Hepatic stellate cell (primary cell): ENCODE data around the gene THSD7B.
"Not testable (repeated sequence)": the region's sequence is repeated elsewhere in the genome, so short reads cannot be mapped to it uniquely, and the experiment has no call there.

Source experiments
- DNase-seq: peaks from one replicate; pipeline ENCODE4 v3.0.0; 2011; ENCODE audit warnings: low spot score

Gene THSD7B

DNA sequence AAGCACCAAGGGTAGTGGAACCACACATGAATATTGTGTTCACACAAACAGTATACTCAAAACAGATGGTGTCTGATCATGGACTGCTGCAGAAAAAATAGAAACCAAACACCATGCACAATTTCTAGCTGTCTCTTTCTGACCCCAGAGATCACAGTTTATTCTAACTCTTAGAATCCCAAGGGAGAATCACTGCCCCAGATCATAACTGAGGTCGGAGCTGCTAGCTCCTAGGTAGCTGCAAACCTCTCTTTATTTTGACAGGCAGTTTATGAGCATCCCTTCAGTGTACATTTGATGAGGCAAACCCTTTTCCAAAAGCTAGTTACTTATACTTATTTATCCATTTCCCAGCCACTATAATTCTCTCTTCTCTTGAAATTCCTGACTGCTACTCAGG is 759.8 kb downstream of the THSD7B start:
- no peak for DNase-seq

DNA sequence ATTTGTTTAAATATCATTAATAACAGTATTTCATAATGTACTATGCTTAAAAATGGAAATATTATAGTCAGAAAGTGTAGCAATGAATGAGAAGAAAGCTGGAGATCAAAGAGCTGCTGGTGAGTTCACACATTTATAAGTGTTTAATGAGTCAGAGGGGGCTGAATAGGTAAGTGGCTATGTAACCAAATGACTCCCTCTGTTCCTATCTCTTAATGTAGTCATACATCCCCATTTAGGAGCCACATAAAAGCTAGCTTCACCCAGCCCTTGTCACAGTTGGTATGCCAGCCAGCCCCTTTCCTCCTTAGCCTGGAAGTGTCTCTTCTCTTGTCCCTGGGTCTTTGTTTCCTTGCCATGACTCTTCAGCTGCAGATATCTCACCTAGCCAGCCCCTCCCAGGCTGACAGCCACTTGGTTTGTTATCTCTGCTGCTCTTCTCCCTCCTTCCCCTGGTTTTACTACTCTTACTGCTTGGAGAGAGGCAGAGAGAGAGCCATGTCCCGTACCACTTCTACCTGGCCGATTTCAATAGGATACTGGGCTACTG is 760.4 kb downstream of the THSD7B start:
- DNase-seq = no peak

DNA sequence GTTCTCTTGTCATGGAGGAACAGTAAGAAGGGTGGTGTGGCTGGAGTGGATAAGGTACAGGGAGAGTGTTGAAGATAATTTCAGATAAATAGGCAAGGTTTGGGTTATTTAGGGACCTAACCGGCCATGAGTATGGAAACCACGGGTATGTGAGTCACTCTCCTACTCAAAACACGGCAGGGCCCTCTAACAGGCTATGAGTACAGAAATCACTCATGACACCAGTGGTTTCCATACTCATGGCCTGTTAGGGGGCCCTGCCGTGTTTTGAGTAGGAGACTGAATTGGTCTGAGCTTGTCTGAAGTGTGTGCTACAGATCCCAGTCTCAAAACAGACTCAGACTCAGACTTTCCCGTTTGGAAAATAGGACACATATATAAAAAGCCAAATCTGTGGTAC is 770.6 kb downstream of the THSD7B start:
- no peak for DNase-seq

DNA sequence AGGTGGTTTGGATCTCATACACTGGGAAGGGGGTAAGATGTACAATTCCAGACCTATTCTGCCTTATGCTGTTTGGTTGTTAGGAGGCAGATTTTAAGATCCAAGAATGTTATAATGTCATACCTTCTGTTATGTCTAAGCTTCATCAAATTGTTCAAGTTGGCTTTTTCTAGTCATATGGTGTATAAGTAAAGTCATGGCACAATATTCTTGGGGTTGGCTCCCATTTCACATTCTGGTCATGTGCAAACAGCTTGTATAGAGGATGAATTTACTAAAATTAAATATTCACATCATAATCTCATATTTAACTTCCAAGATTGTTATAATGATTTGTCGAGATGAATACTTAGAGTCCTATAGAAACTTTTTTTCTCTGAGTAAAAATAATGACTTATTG is 774.0 kb downstream of the THSD7B start:
- DNase-seq = no peak

DNA sequence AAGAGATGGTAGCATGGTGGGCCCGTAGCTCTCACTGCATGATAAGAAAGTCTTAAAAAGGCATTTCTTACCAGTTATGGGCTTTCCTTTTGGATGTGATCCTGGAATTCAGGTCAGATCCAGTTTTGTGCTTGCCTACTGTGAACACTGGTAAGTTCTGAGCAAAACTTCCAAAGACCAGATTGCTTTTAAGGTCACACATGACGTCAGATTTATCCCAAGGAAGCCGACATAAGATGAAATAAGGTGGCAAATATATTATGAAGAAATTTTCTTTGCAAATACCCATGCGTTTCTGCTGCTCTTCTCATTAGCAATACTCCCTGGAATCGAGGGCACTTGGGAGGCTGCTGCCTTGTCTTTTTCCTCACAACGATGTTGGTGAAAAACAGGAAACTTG is 782.5 kb downstream of the THSD7B start:
- no peak for DNase-seq

DNA sequence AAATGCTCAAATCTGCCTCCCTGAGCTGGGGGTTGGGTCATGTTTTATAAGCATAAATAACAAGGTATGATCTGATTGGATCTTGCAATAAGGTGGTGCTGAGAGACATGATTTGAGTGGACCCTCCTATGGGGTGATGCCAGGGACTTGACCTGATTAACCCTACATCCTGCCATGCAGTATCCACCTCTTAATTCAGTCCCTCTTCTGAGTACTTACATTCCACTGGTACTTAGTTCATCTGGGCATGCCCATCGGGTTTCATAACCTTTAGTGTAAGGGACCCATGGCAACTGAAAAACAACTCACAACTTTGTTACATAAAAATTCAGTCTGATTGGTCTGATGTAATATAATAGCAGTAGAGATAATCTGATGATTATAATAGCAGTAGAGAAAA is 801.0 kb downstream of the THSD7B start:
- DNase-seq = no peak

DNA sequence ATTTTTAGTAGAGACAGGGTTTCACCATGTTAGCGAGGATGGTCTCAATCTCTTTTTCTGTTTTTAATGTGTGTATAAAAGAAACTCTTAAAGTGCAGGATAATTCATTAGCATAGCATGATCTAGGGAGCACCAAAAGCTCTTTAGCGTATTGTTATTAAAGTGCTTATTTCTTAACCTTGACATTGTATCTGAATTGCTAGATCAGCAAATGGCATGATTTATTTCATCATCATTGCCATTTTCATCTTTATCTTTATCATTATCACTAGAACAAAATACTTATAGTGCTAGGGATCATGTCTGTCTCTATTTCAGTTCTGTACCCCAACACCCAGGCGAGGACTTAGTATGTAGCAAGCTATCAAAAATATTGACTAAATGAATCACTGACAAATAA is 805.1 kb downstream of the THSD7B start:
- DNase-seq = no peak

DNA sequence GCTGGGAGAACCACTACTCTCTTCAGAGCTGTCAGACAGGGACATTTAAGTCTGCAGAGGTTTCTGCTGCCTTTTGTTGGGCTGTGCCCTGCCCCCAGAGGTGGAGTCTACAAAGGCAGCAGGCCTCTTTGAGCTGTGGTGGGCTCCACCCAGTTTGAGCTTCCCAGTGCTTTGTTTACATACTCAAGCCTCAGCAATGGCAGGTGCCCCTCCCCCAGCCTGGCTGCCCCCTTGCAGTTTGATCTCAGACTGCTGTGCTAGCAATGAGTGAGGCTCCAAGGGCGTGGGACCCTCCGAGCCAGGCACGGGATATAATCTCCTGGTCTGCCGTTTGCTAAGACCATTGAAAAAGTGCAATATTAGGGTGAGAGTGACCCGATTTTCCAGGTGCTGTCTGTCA is 822.5 kb downstream of the THSD7B start:
- not testable (repeated sequence) for DNase-seq

DNA sequence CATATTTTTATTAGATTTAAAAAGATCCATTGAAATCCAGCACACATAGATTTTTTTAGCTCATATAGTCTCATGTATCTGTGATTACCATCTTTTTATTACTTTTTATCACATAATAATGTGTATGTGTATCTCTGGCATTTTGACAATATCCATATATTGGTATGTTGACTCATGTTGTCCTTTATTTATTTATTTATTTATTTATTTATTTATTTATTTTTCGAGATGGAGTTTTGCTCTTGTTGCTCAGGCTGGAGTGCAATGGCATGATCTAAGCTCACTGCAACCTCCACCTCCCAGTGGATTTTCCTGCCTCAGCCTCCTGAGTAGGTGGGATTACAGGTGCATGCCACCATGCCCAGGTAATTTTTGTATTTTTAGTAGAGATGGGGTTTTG is 823.2 kb downstream of the THSD7B start:
- not testable (repeated sequence) for DNase-seq

DNA sequence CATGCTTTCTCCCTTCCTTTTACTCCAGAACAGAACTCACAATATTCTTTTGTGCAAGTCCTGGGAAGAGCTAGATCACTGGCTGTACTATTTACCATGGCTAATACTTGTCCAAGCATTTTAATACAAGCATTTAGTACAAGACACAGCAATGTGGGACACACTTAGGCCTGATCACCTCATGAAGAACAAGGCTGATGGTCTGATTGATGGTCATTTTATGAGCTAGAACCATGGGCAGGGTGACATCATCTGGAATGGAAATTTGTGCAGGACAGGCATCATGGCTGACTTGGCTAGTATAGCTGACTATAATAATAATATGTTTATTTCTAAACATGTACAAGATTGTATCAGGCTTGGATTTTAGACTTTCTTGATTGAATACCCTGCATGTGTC is 824.8 kb downstream of the THSD7B start:
- DNase-seq = no peak

DNA sequence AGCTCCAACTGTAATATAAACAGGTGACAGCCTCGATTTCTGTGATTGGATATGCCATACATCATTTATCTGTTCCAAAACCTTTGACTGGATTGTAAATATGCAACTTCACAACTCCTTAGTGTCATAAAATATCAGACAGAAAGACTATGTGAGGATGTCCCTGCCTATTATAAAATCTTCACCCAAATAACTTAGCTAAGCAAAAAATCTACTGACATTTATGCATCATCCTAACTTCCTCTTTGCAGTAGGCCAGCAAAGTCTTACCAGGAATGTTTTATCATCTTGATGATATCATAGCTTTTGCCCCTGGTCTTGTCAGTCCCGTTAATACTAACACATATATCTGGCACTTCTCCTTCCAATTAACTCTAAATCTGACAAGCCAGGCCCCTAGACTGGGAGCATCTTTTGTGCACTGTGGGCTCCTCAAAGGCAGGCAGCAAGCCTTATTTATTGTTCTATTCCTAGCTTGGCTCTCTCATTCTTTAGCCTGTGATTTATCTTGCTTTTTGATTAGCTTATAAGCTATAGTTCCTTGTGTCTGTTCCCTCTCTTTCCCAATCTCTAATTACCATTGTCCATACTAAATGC is 842.5 kb downstream of the THSD7B start:
- DNase-seq = no peak

DNA sequence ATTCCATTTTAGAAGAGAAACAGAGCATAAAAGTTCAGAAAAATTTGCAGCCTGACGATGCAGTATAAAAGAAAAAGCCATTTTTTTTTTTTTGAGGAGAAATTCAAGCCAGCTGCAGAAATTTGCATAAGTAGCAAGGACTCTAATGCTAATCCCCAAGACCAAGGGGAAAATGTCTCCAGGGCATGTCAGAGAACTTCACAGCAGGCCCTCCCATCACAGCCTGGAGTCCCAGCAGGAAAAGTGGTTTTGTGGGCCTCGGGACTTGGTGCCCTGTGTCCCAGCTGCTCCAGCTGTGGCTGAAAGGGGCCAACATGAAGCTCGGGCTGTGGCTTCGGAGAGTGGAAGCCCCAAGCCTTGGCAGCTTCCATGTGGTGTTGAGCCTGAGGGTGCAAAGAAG is 873.6 kb downstream of the THSD7B start:
- no peak for DNase-seq

DNA sequence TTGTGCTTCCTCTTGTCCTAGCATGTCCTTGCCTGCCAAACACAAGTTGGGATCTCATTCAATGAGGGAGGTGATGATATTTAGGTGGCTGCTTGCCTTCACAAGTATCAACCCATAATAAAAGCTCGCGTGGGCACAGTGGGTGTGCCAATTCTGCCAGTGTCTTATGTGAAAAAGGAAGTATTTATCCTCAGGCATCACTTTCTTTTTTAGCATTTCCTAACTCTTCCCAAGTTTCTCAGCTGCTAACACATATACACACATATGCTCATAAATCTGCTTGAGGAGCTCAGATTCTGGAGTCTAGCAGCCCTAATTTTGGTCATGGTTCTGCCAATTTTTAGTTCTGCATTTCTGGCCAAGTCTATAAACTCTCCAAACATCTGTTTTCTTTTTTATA is 879.4 kb downstream of the THSD7B start:
- no peak for DNase-seq

DNA sequence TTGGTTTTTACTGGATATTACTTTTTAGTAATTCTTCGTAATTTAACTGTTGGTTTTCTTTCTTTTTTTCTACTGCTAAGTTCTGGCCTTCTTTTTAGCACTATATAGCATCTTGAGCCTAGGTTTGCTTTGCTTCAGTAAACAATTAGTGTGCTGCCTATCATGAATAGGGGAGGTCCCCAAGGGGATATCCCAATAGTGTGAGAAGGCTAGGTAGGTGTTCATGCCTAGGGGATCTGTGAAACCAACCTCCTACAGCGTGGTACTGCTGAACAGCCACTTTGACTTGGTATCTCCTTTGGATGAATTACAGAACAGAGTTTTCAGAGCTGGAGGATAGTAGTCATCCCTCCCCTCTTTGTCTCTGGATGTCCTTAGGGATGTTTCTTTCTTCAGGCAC is 888.7 kb downstream of the THSD7B start:
- DNase-seq = no peak

DNA sequence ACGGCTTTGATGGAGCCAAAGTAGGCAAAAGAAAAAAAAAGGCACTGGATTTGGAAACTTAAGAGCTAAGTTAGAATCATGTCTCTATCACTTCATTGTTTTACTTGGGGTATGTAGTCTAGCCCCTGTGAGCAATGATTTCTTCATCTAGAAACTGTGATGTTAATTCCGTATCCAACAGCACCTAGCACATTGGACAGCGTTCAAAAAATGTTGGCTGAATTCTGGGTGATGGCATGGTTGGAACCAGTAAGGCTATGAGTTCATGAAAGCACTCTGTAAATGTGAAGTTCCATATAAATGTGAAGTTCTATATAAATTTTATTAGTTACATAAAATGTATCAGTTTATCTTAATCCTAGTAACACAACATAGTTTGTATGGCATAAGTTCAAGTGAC is 890.5 kb downstream of the THSD7B start:
- DNase-seq = no peak

DNA sequence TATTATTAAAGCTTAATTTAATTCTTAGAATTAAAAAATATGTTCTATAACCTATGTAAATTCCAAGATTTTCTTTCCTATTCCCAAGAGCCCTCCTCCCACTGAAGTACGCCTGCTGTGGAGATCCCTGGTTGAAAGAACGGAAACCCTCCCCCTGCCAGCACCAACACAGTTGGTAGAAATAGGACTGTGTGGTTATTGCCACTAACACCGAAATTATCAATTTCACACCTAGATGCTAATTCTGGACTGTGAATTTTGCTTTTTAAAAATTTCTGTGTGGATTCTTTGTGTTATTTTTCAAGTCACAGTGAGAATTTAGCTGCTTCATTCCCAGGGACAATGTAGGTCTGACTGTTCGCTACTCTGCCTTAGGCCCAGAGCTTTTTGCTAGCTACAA is 893.1 kb downstream of the THSD7B start:
- no peak for DNase-seq

DNA sequence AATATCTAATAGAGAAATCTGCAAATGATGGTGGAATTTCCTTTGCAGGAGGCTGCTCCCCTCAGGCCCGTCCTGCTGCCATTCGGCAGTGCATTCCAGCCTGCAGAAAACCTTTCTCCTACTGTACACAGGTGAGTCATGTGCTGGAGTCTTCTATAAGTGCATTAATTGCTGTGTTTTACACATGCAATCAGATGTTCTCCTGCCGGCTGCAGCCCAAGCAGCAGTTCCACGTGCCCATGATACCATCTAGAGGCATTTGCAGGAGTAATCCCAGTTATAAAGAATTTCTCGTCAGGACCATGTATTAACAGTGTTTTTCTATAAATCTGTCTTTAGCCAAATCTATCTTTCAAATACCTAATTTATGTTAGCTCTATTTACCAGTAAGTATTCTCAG is 894.3 kb downstream of the THSD7B start:
- peak; percentile 1 for DNase-seq

DNA sequence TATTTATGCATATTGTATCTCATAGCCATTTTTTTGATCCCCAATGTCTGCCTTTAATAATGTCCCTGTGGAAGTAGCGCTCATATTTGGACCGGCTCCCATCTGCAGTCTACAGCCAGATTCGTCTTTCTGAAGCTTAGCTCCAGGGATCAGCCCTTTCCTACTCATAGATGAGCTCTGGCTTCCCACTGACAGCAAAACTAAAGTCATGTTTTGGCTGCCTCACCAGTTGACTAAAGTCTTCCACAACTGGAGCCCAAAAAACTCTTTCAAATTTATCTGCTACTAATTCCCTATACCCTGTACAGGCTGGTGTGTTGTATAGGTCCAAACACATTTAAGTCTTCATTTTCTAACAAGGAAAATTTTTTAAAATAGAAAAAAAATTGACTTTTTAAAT is 904.8 kb downstream of the THSD7B start:
- no peak for DNase-seq

DNA sequence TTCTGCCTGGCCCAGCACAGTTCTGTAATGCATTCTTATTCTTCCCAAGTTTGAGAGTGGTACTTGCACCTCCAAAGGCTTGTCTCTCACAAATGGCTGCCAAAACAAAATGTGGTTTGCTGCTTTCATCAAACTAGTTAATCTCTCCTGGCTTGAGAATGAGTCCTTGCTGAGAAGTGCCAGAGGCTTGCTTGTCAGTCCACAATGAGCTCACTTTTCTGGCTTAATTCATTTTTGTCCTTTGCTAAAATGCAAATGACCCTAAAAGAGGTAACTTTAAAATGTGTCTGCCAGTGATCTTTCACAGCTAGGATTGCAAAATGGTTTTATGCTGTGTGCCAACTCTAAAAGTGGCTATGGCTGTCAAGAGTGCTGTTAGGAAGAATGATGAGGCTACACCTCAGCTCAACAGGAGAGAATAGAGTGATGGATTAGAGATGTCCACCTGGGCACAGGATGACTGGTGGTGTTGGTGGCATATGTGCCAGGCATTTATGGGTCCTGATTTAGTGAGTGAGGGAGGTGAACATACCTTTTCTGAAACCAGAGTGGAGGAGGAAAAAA is 907.7 kb downstream of the THSD7B start:
- DNase-seq = no peak

DNA sequence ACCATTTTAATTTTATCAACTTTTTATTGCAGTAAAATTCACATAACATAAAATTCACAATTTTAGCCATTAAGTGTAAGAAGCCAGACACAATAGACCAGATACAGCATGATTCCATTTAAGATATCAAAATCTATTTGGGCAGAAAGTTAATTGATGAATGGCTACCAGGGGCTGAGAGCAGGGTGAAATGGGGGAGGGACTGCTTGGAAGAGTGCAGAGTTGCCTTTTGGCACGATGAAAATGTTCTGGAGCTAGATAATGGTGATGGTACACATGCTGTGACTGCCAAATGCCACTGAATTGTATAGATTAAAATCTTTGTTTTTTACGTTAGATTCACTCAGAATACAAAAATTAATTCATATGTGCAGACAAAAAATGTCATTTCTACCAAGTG is 909.6 kb downstream of the THSD7B start:
- no peak for DNase-seq

DNA sequence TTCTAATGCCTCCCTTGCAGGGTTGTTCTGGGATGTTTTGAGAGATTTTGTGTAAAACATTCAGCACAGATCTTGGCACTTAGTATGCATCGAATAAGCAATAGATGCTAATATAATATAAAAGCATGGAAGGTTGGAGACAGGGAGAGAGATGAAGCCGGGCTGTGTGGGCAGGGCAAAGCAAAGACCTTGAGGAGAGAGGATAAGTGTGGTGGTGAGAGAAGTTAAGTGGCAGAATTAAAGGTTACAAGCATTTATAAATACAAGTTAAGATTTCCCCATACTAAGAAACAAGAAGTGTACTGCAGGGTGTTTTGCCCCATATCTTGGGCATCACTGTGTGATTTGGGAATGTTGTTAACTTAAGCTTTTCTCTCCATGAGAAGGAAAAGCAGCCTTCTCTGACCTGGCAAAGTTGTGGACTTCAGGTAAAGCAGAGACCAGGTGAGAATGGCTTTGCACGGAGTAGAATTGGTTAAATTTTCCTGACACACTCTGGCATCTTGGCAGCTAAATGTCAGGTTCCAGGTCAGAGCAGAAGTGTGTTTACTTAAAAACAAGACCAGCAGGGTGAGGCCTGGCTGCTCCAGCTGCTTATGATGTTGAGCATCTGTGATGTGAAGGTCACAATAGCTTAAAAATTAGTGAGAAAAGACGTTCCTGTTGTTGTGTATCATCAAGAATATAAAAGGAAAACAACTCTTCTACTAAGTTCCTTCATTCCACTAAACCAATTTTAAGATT is 910.4 kb downstream of the THSD7B start:
- no peak for DNase-seq

DNA sequence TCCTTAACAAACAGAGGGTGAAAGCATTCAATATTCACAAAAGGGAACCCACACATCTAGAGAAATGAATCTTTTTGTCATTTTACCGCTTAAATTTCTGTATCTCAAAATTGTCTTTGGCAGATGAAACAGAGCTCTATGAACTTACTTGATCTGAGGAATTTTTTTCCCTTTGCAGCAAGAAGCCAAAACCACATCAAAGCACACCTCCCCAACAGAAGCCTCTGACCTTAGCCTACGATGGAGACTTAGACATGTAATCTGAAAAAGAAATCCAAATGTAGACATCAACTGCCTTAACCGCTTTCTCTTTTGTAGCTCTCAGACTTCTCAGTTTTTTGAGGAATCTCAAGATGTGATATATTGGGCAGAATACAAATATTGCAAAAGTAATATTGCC is 911.0 kb downstream of the THSD7B start:
- DNase-seq = no peak

DNA sequence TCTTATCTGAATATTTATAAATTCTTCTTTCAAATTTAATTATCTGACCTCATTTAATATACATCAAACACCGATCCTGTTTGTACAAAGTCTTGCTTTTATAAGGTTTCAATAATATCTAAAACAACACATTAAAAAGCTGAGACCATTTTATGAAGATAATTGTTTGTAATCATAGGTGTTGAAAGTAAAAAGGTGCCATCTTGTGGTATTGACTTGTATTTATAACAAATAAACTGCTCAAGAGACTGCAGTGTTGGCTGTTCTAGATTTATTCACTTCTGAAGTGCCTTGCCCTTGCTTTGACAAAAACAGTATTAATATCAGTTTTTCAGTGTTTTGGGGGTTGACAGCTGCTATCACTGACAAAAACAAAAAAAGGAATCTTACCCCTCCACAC is 912.1 kb downstream of the THSD7B start:
- DNase-seq = no peak

DNA sequence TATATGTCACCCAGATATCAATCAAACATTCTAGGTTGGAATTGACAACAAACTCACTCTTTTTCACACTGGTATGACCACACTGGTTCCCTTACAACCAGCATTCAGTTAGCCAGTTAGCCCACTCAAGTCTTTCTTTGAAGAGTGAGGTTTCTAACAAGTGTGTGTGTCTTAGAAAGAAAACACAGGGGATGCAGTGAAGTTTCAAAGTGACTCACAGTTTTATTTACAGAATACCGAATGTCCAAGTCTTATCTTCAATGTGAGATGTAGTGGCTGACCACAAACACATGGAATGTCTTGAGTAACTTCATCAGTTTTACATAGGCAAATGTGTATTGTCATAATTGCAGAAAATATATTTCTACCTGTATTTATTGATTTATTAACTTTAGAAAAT is 924.2 kb downstream of the THSD7B start:
- DNase-seq = no peak
